MCF 10A (cell line): ENCODE measurements around the gene DBNDD1. TPM values are rescaled to one million over a fixed set of nuclear protein-coding genes. Genes with fewer than 3 reads are reported as not detected.

Experiments
- BruUV-seq: library from RNA; stranded (reverse); fragments of 400-500 nt; replicated peaks from 2 replicates; lab custom pipeline; 2021; lab: Mats Ljungman, UMichigan
- CTCF ChIA-PET: fragments of 300-600 bp; sonication (Branson Sonifier 250); formaldehyde crosslinking; extraction: SDS; loops from one replicate; lab custom pipeline; 2021; ENCODE audit warnings: antibody characterized with exemption, inconsistent platforms; lab: Yijun Ruan, JAX
- POLR2A ChIA-PET: fragments of 300-600, 350-650 bp; sonication (Branson Sonifier 250); formaldehyde crosslinking; extraction: SDS; loops from one replicate; lab custom pipeline; 2020; ENCODE audit warnings: antibody characterized with exemption, inconsistent platforms; lab: Yijun Ruan, JAX
- DNase-seq: peaks from one replicate; pipeline ENCODE4 v3.0.0-alpha.2; 2018; ENCODE audit not compliant: unreplicated experiment
- H3K27ac Mint-ChIP-seq: one replicate; pipeline ENCODE4 v1.8.0; 2022; ENCODE audit warnings: mild to moderate bottlenecking, low read depth, mixed read lengths; ENCODE audit not compliant: unreplicated experiment
- H3K27me3 Mint-ChIP-seq: one replicate; pipeline ENCODE4 v1.8.0; 2022; ENCODE audit warnings: mixed read lengths; ENCODE audit not compliant: insufficient read depth, unreplicated experiment
- H3K36me3 Mint-ChIP-seq: one replicate; pipeline ENCODE4 v1.8.0; 2022; ENCODE audit warnings: mild to moderate bottlenecking, moderate library complexity, mixed read lengths; ENCODE audit not compliant: insufficient read depth, unreplicated experiment
- H3K4me1 Mint-ChIP-seq: one replicate; pipeline ENCODE4 v1.8.0; 2022; ENCODE audit warnings: mixed read lengths; ENCODE audit not compliant: insufficient read depth, unreplicated experiment
- H3K4me3 Mint-ChIP-seq: one replicate; pipeline ENCODE4 v1.8.0; 2022; ENCODE audit warnings: mild to moderate bottlenecking, moderate library complexity, mixed read lengths; ENCODE audit not compliant: unreplicated experiment
- H3K9me3 Mint-ChIP-seq: one replicate; pipeline ENCODE4 v1.8.0; 2022; ENCODE audit warnings: mixed read lengths; ENCODE audit not compliant: unreplicated experiment
- intact Hi-C: fragments of 100-400 bp; cut with micrococcal nuclease; formaldehyde crosslinking; loops from 2 replicates; pipeline ENCODE4 v1.14.1; 2022
- total RNA-seq: library from RNA; stranded (reverse); gene quantifications from 2 replicates; pipeline ENCODE4 v1.2.3, GENCODE V29; 2022
- TF ChIP-seq, protein P1 (sequence below): fragments of 200-600 bp; IDR thresholded peaks from one replicate; pipeline ENCODE4 v1.8.0; 2022; ENCODE audit warnings: antibody characterized with exemption, mild to moderate bottlenecking; ENCODE audit not compliant: unreplicated experiment

DBNDD1 gene
- total RNA-seq, 1 experiment from 2014 or later, result 3.5 TPM

GRCh38 chr16:89966756-89967155 lies 52.5 kb downstream of the DBNDD1 start:
- BruUV-seq, result no TSS peak
- H3K27me3 Mint-ChIP-seq, result no peaks in the 10 kb centered on the region
- POLR2A ChIA-PET, result no interaction called here
- no peak for DNase-seq
- H3K4me1 Mint-ChIP-seq, result no peaks in the 10 kb centered on the region
- no peaks in the 10 kb centered on the region for H3K9me3 Mint-ChIP-seq
- peaks cover 10% of the 10 kb centered on the region for H3K36me3 Mint-ChIP-seq
- CTCF ChIA-PET, result no interaction called here
- intact Hi-C loops, result no loop called here
- no peak overlapping the region for H3K27ac Mint-ChIP-seq
- TF ChIP-seq, protein P1, sequence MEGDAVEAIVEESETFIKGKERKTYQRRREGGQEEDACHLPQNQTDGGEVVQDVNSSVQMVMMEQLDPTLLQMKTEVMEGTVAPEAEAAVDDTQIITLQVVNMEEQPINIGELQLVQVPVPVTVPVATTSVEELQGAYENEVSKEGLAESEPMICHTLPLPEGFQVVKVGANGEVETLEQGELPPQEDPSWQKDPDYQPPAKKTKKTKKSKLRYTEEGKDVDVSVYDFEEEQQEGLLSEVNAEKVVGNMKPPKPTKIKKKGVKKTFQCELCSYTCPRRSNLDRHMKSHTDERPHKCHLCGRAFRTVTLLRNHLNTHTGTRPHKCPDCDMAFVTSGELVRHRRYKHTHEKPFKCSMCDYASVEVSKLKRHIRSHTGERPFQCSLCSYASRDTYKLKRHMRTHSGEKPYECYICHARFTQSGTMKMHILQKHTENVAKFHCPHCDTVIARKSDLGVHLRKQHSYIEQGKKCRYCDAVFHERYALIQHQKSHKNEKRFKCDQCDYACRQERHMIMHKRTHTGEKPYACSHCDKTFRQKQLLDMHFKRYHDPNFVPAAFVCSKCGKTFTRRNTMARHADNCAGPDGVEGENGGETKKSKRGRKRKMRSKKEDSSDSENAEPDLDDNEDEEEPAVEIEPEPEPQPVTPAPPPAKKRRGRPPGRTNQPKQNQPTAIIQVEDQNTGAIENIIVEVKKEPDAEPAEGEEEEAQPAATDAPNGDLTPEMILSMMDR, result no peak
- no peak overlapping the region for H3K4me3 Mint-ChIP-seq

DNA sequence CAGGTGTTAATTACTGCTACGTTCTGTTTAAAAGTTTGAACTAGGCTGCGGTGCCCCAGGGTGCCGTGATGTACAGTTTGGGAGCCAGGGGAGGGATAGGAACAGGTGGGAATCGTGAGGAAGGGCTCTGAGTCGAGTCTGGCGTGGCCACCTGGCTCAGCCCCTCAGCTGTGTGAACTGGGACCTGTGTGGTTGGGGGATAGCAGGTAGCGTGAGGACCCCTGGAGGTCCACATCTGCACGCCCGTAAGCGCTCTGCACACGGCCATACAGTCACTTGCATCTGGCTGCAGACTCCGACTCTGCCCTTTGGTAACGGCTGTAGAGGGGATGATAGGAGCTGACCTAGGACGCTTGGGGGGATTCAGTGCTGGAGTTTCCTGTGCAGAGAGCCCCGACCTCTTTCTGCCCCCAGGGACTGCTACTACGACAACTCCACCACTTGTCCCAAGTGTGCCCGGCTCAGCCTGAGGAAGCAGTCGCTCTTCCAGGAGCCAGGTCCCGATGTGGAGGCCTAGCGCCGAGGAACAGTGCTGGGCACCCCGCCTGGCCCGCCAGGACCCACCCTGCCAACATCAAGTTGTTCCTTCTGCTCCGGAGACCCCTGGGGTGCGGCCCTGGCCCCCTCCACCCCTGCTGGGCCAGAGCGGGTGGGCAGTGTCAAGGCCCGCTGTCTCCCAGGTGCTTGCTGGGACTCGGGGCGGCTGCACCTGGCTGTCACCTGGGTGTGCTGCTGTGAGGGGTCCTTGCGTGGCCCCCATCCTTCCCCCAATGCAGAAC lies 53.6 kb downstream of the DBNDD1 start:
- POLR2A ChIA-PET, result interaction anchor here (0.6 to 1.0 kb wide), 2 partner anchors 12 to 48 kb away, joined by 3 read pairs; no protein-coding TSS in a partner anchor
- Mint-ChIP-seq H3K27ac (no peak overlapping the region), H3K36me3 (peaks cover 14% of the 10 kb centered on the region), H3K4me1 (no peaks in the 10 kb centered on the region), H3K9me3 (no peaks in the 10 kb centered on the region), H3K27me3 (no peaks in the 10 kb centered on the region), H3K4me3 (no peak overlapping the region)
- intact Hi-C loops, result no loop called here
- no TSS peak for BruUV-seq
- CTCF ChIA-PET, result interaction anchor here (0.6 kb wide), 1 partner anchor 17 kb away, joined by 3 read pairs; no protein-coding TSS in a partner anchor
- no peak for DNase-seq
- TF ChIP-seq, protein P1, result no peak

DNA sequence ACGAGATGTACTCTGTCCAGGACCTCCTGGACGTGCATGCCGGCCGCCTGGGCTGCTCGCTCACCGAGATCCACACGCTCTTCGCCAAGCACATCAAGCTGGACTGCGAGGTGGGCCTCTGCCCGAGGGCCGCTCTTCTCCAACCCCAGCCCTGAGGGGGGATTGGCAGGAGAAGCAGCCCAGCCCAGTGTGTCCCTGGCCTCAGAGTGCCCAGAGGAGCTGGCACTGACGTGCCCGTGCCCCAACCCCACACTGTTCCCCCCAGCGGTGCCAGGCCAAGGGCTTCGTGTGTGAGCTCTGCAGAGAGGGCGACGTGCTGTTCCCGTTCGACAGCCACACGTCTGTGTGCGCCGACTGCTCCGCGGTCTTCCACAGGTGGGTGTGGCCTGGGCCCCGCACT lies 55.1 kb downstream of the DBNDD1 start:
- Mint-ChIP-seq H3K9me3 (no peaks in the 10 kb centered on the region), H3K4me1 (no peaks in the 10 kb centered on the region), H3K36me3 (peaks cover 19% of the 10 kb centered on the region), H3K27ac (no peak overlapping the region), H3K27me3 (no peaks in the 10 kb centered on the region), H3K4me3 (no peak overlapping the region)
- ChIA-PET POLR2A (no interaction called here), CTCF (no interaction called here)
- TF ChIP-seq, protein P1, result no peak
- no TSS peak for BruUV-seq
- DNase-seq, result no peak
- intact Hi-C loops, result no loop called here

- no peak overlapping the region for H3K27ac Mint-ChIP-seq
- H3K9me3 Mint-ChIP-seq, result no peaks in the 10 kb centered on the region
- no peaks in the 10 kb centered on the region for H3K27me3 Mint-ChIP-seq
- TF ChIP-seq, protein P1, result no peak
- DNase-seq, result no peak
- H3K36me3 Mint-ChIP-seq, result peaks cover 17% of the 10 kb centered on the region
- no TSS peak for BruUV-seq
- ChIA-PET POLR2A (interaction anchor here (1.2 kb wide), 1 partner anchor 21 kb away, joined by 4 read pairs; no protein-coding TSS in a partner anchor), CTCF (interaction anchor here (0.5 to 0.7 kb wide), 3 partner anchors 13 to 284 kb away, joined by 3 to 5 read pairs (median 4); partner anchors contain the start of gene DEF8)
- no peaks in the 10 kb centered on the region for H3K4me1 Mint-ChIP-seq
- intact Hi-C loops, result no loop called here
- no peak overlapping the region for H3K4me3 Mint-ChIP-seq
These were observed 56.3 kb downstream of the DBNDD1 start for GRCh38 chr16:89962754-89963498.
